Measurements from ENCODE around the gene CLCNKB.

The CLCNKB gene

DNA sequence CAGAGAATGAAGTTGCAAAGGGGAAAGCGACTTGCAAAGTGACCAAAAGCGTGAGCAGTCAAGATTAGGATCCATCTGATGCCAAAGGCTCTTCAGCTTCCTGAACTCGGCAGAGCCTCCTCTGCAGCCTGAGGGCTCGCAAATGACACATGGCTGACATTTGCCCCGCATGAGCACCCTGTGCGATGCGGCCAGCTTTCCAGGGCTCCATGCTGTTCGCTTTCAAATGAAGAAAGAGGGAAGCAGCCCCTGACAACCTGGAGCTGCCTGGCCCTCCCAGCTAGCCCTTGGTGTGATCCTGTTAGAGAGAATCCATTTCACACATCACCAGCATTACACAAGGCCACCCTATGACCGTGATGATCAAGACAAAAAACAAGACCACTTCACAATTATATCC is 50.0 kb downstream of the CLCNKB start:
- no peaks in the 10 kb centered on the region for H3K4me1 ChIP-seq (ENCODE audit: control extremely low read depth in 1 of 4, control insufficient read depth in 4 of 4, insufficient read depth in 4 of 4, low read length in 3 of 4)
- POLR2A ChIA-PET: no interaction called here
- no peak overlapping the region for H3K27ac ChIP-seq (ENCODE audit: insufficient read depth in 1 of 2, low read depth in 1 of 2, low read length in 2 of 2, poor library complexity in 1 of 2, severe bottlenecking in 2 of 2)
- no peaks in the 10 kb centered on the region for H3K9me3 ChIP-seq (ENCODE audit: control extremely low read depth in 1 of 5, control insufficient read depth in 4 of 5, insufficient read depth in 2 of 5, low read depth in 1 of 5, low read length in 4 of 5)
- 89% methylated on average over 9 of the region's 9 CpGs for WGBS (ENCODE audit: insufficient coverage)
- H3K27me3 ChIP-seq (replicated peaks in 2 of 5; ENCODE audit: control insufficient read depth in 4 of 5, insufficient read depth in 5 of 5, low read length in 4 of 5): peaks cover 0 to 4% (median 0%) of the 10 kb centered on the region in 5 experiments
- no peaks in the 10 kb centered on the region for H3K36me3 ChIP-seq (ENCODE audit: control insufficient read depth in 4 of 4, insufficient read depth in 4 of 4, low read length in 3 of 4)
- no peak for DNase-seq
- no peak overlapping the region for H3K4me3 ChIP-seq (ENCODE audit: control insufficient read depth in 1 of 7, extremely low read depth in 1 of 7, insufficient read depth in 4 of 7, low read depth in 2 of 7, low read length in 6 of 7)
- CTCF ChIA-PET: interaction anchor here (1.2 to 2.7 kb wide), 4 partner anchors 10 to 93 kb away, joined by 3 to 8 read pairs (median 4); no protein-coding TSS in a partner anchor

DNA sequence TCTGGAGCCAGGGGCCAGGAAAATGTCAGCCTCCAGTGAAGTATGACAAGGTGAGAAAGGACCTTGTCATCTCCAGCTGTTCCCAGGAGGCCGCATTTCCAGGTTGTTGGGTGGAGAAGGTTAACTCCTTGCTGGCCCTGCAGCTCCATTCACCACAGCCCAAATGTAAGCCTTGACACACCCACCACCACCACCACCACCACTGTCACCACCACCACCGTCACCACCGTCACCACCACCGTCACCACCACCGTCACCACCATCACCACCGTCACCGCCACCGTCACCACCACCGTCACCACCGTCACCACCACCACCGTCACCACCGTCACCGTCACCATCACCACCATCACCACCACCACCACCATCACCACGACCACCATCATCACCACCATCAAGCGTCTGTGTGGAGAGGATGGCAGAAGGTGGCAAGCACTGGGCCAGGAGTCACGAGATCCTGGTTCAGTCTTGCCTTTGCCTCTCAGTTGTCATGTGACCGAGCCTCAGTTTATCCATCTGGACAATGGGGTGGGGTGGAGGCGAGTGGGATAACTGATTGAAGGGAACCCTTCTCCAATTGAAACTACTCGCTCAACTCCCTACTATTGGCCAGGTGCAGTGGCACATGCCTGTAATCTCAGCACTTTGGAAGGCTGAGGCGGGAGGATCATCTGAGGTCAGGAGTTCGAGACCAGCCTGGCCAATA is 51.0 kb downstream of the CLCNKB start:
- Histone ChIP-seq H3K27me3 (replicated peaks in 2 of 5; ENCODE audit: control insufficient read depth in 4 of 5, insufficient read depth in 5 of 5, low read length in 4 of 5) (peaks cover 0 to 4% (median 0%) of the 10 kb centered on the region in 5 experiments), H3K4me1 (ENCODE audit: control extremely low read depth in 1 of 4, control insufficient read depth in 4 of 4, insufficient read depth in 4 of 4, low read length in 3 of 4) (no peaks in the 10 kb centered on the region)
- WGBS (ENCODE audit: insufficient coverage): 100% methylated on average over 5 of the region's 21 CpGs

GRCh38 chr1:16095447-16095846 is 51.9 kb downstream of the CLCNKB start:
- no peaks in the 10 kb centered on the region for H3K36me3 ChIP-seq (ENCODE audit: control insufficient read depth in 4 of 4, insufficient read depth in 4 of 4, low read length in 3 of 4)
- H3K27ac ChIP-seq (ENCODE audit: insufficient read depth in 1 of 2, low read depth in 1 of 2, low read length in 2 of 2, poor library complexity in 1 of 2, severe bottlenecking in 2 of 2): no peak overlapping the region
- no peaks in the 10 kb centered on the region for H3K9me3 ChIP-seq (ENCODE audit: control extremely low read depth in 1 of 5, control insufficient read depth in 4 of 5, insufficient read depth in 2 of 5, low read depth in 1 of 5, low read length in 4 of 5)
- ChIA-PET POLR2A (no interaction called here), CTCF (no interaction called here)
- no peaks in the 10 kb centered on the region for H3K4me1 ChIP-seq (ENCODE audit: control extremely low read depth in 1 of 4, control insufficient read depth in 4 of 4, insufficient read depth in 4 of 4, low read length in 3 of 4)
- H3K4me3 ChIP-seq (ENCODE audit: control insufficient read depth in 1 of 7, extremely low read depth in 1 of 7, insufficient read depth in 4 of 7, low read depth in 2 of 7, low read length in 6 of 7): no peak overlapping the region
- 94% methylated on average over 8 of the region's 9 CpGs for WGBS (ENCODE audit: insufficient coverage)
- DNase-seq: no peak
- peaks cover 0 to 4% (median 0%) of the 10 kb centered on the region in 5 experiments for H3K27me3 ChIP-seq (replicated peaks in 2 of 5; ENCODE audit: control insufficient read depth in 4 of 5, insufficient read depth in 5 of 5, low read length in 4 of 5)

More for the DNA sequence above, 51.0 kb downstream of the CLCNKB start:
- no peak overlapping the region for H3K27ac ChIP-seq (ENCODE audit: insufficient read depth in 1 of 2, low read depth in 1 of 2, low read length in 2 of 2, poor library complexity in 1 of 2, severe bottlenecking in 2 of 2)
- DNase-seq: no peak
- no peaks in the 10 kb centered on the region for H3K9me3 ChIP-seq (ENCODE audit: control extremely low read depth in 1 of 5, control insufficient read depth in 4 of 5, insufficient read depth in 2 of 5, low read depth in 1 of 5, low read length in 4 of 5)
- ChIA-PET CTCF (interaction anchor here (1.4 to 2.7 kb wide), 2 partner anchors 11 to 92 kb away, joined by 5 to 8 read pairs; no protein-coding TSS in a partner anchor), POLR2A (no interaction called here)
- no peak overlapping the region for H3K4me3 ChIP-seq (ENCODE audit: control insufficient read depth in 1 of 7, extremely low read depth in 1 of 7, insufficient read depth in 4 of 7, low read depth in 2 of 7, low read length in 6 of 7)
- H3K36me3 ChIP-seq (ENCODE audit: control insufficient read depth in 4 of 4, insufficient read depth in 4 of 4, low read length in 3 of 4): no peaks in the 10 kb centered on the region

- H3K4me3 ChIP-seq (ENCODE audit: control insufficient read depth in 1 of 7, extremely low read depth in 1 of 7, insufficient read depth in 4 of 7, low read depth in 2 of 7, low read length in 6 of 7): no peak overlapping the region
- H3K9me3 ChIP-seq (ENCODE audit: control extremely low read depth in 1 of 5, control insufficient read depth in 4 of 5, insufficient read depth in 2 of 5, low read depth in 1 of 5, low read length in 4 of 5): peaks cover 0 to 3% (median 0%) of the 10 kb centered on the region in 5 experiments
- H3K27me3 ChIP-seq (replicated peaks in 2 of 5; ENCODE audit: control insufficient read depth in 4 of 5, insufficient read depth in 5 of 5, low read length in 4 of 5): peaks cover 0 to 3% (median 0%) of the 10 kb centered on the region in 5 experiments
- H3K4me1 ChIP-seq (ENCODE audit: control extremely low read depth in 1 of 4, control insufficient read depth in 4 of 4, insufficient read depth in 4 of 4, low read length in 3 of 4): no peaks in the 10 kb centered on the region
- no peak overlapping the region for H3K27ac ChIP-seq (ENCODE audit: insufficient read depth in 1 of 2, low read depth in 1 of 2, low read length in 2 of 2, poor library complexity in 1 of 2, severe bottlenecking in 2 of 2)
- CTCF ChIA-PET: interaction anchor here (0.8 to 2.1 kb wide), 4 partner anchors 10 to 56 kb away, joined by 3 to 5 read pairs (median 4); partner anchors contain the start of gene CLCNKB
- POLR2A ChIA-PET: no interaction called here
- WGBS (ENCODE audit: insufficient coverage): no CpG with 5 or more reads among the region's 1 CpG
- no peaks in the 10 kb centered on the region for H3K36me3 ChIP-seq (ENCODE audit: control insufficient read depth in 4 of 4, insufficient read depth in 4 of 4, low read length in 3 of 4)
- no peak for DNase-seq
Measured at GRCh38 chr1:16099412-16099811, 55.8 kb downstream of the CLCNKB start.

DNA sequence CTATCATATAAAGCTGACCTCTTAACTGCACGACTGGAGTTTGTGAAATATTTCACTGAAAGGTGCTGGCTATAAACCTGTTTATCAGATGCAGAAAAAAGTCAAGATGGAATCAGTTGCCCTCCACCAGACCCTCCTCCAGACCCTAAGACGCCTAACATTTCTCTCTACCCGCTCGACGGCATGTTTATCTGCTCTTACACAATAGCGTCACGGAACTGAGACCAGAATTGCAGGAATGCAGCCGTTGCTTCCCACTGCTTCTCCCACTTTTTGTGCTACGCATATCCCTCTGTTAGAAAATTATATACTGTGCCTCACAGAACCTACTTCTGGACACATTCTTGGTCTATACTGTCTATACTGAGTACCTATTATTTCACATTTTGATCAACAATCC is 58.0 kb downstream of the CLCNKB start:
- DNase-seq: no peak
- Histone ChIP-seq H3K36me3 (ENCODE audit: control insufficient read depth in 4 of 4, insufficient read depth in 4 of 4, low read length in 3 of 4) (no peaks in the 10 kb centered on the region), H3K4me1 (ENCODE audit: control extremely low read depth in 1 of 4, control insufficient read depth in 4 of 4, insufficient read depth in 4 of 4, low read length in 3 of 4) (no peaks in the 10 kb centered on the region), H3K27ac (ENCODE audit: insufficient read depth in 1 of 2, low read depth in 1 of 2, low read length in 2 of 2, poor library complexity in 1 of 2, severe bottlenecking in 2 of 2) (no peak overlapping the region), H3K4me3 (ENCODE audit: control insufficient read depth in 1 of 7, extremely low read depth in 1 of 7, insufficient read depth in 4 of 7, low read depth in 2 of 7, low read length in 6 of 7) (no peak overlapping the region), H3K9me3 (ENCODE audit: control extremely low read depth in 1 of 5, control insufficient read depth in 4 of 5, insufficient read depth in 2 of 5, low read depth in 1 of 5, low read length in 4 of 5) (peaks cover 0 to 3% (median 0%) of the 10 kb centered on the region in 5 experiments), H3K27me3 (replicated peaks in 2 of 5; ENCODE audit: control insufficient read depth in 4 of 5, insufficient read depth in 5 of 5, low read length in 4 of 5) (peaks cover 0 to 1% (median 0%) of the 10 kb centered on the region in 5 experiments)
- 85% methylated on average over 9 of the region's 9 CpGs for WGBS (ENCODE audit: insufficient coverage)
- CTCF ChIA-PET: interaction anchor here (0.6 kb wide), 1 partner anchor 85 kb away, joined by 3 read pairs; no protein-coding TSS in a partner anchor
- POLR2A ChIA-PET: no interaction called here
